Myocyte (in vitro differentiated cells): ENCODE data around the gene ANKRD13B. TPM values are rescaled to one million over a fixed set of nuclear protein-coding genes. Genes with fewer than 3 reads are reported as not detected.

Source experiments
- DNase-seq: peaks from one replicate; pipeline ENCODE4 v3.0.0-alpha.2; 2012; ENCODE audit warnings: low read depth
- total RNA-seq: library from RNA; depleted of rRNA; stranded (reverse); fragments of >200 nt; gene quantifications from 2 replicates; pipeline ENCODE4 v1.2.3, GENCODE V29; 2014

ANKRD13B gene
- total RNA-seq, 1 donor from 2014 or later: 41.2 TPM

DNA sequence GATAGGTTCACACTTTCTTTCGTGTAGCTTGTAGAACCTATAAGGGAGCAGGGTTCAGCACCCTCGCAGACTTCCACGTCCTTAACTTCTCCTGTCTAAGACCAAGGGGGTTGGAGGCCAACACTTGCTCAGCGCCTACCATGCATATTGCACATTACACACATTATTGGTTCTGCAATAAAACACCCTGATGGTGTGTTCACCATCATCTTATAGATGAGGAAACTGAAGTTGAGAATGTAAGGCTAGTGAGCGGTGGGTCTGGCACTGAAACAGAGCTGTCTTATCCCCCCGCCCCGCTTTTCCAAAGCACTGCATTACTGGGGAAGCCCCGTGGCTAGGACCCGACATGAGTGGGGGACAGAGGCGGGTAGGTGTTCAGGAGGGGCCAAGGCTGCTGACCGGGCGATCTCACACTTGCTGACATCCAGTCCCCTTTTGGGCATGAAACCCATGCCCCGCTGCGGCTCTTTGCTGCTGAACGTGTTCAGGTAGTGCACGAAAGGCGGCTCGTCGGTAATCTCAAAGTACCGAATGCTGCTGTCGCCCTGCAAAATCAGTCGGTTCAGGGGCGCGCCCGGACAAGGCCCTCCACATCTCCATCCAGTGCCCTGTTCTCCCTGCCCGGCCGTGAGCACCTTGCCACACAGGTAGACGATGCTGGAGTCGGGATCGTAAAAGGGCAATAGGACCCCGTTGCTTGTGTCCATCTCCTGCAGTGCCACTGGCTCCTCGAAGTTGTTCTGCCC is 23.5 kb downstream of the ANKRD13B start:
- no peak for DNase-seq

DNA sequence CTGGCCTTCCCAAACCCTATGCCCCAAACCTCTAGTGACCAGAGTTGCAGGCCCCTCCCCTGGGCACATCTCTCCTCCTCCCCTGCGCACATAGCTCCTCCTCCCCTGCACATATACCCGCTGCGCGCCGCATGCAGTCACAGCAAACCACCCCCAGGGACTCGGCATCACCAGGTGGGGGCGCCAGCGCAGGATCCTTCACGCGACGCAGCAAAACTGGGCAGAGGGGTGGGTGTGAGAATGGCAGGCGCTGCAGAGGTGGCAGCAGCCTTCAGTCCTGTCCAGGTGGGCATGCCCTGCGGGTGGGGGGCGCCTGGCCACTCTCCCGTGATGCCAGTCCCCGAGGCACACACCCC is 24.2 kb downstream of the ANKRD13B start:
- DNase-seq: no peak

DNA sequence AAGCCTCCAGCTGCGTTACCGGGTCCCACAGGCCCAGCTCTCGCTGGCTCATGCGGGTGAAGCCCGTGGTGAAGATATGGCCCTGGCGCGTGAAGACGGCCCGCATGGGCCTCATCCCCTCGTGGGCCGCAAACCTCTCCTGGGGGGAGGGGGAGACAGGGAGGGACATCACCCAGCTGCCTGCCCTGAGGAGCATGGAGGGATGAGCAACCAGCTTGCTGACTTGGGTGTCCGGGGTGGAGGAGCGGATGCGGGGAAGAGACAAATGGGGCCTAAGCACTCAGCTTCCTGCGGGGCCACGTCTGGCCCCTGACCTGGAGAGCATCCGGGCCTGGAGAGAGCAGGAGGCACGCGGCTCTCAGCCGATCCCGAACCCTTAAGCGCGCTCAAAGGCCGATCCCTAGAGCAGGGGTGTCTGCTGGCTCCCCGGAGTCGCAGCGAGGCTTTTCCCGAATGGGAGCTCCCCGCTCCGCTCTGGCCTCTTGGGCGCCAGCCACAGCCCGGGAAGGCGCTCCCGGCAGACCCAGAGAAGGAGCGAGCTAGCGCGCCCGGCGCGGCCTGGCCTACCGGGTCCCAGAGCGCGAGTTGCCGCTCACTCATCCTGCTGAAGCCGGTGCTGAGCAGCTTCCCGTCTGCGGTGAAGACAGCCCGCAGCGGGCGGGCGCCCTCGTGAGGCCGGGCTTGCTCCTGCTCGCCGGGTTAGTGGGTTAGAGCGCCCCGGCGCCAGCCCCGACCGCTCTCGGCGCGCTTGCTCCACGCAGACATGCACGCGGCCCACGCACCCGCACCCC is 24.7 kb downstream of the ANKRD13B start:
- DNase-seq: no peak

DNA sequence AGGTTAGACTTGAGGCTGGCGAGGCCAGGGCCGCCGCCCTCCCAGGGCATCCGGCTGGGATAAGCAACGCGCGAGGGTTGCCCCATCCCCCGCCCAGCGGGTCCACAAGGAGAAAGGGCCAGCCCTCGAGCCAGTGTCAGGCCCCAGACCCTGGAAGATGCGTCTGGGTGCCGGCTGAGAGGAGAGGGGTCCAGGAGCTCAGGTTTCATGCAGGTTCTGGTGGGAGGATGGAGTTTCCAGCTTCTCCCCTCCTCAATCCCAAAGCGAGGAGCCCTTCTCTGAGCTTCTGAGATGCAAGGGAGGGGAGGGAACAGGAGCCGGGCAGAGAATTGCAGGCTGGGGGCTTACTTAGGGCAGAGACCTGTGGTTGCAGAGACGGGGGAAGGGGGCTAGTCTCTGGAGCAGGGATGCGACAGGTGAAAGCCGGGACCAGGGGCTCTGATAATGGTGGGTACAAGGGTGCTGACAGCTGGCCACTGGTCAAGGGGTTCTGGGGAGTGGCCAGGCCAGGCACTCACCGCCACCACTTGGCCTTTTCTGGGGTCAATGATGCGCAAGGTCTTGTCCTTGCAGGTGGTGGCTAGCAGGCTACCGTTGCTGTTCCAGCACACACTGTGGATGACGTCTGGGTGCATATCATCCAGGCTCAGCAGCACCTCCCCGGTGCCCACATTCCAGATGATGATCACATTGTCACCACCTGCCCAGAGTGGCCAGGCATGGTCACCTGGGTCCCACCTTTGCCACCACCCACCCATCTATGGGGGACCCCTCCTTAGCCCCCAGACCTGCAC is 25.5 kb downstream of the ANKRD13B start:
- DNase-seq: no peak

DNA sequence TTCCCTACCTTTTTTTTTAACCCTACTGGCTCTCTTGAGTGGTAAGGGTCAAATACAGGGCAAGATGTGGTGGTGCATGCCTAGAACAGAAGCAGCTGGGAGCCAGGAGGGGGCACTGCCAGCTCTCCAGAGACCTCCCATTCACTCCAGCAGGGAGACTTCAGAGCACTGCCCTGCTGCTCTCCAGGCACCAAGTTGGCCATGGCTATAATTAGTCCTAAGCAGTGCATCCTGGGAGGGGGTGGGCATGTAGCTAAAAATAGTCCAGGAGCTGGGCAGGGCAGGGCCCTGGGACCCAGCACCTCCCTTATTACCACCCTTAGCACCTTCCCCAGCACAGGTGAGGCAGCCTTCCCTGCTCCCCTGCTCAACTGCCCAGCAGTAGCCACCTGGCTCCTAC is 26.3 kb downstream of the ANKRD13B start:
- peak; percentile 93 for DNase-seq

DNA sequence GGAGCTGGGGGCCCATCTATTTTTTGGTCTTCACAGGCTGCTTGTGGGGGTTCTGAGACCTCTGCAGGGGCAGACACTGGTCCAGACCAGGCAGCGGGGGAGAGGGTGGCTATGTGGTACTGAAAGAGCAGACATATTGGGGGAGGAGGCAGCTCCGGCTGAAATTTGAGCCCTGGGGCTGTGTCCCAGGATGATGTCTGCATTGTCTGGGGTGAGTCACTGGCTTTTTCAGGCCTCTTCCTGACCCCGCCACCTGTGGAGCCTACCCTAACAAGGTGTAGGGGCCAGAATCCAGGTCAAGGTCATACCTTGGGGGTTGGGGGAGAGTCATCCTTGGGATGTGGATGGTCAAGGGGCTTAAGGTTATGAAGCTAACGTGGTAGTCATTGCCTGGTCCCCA is 27.3 kb downstream of the ANKRD13B start:
- DNase-seq: peak; percentile 78

DNA sequence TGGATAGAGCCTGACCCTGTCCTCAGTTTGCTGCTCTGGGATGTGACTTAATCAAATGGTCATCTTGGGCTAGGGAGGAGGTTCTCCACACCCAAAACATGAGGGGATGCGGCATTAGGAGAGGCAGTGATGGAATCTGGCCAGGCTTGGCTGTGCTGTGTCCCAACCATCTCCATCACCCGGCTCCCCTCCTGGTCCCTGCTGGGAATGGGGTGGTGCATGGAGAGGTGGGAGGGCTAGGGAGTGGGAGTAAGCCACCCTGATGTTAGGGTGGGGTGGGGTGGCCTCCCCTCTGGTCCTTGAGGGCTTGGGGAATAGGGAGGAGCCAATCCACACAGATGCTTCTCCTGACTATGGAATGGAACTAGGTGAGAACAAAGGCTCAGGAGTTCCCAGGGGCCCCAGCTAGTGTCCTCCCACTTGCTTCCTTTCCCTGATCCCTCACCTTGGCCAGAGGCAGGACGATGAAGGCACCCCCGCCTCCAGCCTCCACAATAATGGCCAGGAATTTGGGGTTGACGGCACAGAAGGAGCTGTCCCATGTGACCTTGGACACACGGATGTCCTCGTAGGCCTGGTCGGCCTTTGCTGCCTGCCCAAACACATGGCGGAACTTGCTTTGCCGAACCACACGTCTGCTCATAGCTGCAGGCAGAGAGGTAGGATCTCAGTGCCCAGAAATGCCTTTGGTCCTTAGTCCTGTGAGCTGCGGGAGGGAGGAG is 28.0 kb downstream of the ANKRD13B start:
- no peak for DNase-seq

DNA sequence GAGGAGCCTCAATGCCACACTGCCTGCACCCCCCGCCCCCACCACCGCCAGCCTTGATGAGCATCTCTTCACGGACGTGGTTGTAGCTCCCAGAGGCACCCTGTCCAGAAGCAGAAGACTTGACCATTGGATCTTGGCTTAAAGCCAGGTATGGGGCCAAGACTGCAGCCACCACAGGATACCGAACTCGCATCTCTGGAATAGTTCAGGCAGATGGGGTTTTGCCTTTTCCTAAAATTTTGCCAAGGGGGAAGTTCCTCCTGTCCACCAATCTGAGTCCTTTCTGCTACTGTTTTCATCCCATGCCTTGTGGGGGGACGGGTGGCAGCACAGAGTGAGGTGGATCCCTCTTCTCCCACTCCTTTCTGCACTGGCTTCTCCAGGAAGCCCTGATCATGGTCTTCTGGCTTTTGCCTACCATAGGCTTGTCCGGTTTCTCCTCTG is 28.8 kb downstream of the ANKRD13B start:
- peak; percentile 89 for DNase-seq

DNA sequence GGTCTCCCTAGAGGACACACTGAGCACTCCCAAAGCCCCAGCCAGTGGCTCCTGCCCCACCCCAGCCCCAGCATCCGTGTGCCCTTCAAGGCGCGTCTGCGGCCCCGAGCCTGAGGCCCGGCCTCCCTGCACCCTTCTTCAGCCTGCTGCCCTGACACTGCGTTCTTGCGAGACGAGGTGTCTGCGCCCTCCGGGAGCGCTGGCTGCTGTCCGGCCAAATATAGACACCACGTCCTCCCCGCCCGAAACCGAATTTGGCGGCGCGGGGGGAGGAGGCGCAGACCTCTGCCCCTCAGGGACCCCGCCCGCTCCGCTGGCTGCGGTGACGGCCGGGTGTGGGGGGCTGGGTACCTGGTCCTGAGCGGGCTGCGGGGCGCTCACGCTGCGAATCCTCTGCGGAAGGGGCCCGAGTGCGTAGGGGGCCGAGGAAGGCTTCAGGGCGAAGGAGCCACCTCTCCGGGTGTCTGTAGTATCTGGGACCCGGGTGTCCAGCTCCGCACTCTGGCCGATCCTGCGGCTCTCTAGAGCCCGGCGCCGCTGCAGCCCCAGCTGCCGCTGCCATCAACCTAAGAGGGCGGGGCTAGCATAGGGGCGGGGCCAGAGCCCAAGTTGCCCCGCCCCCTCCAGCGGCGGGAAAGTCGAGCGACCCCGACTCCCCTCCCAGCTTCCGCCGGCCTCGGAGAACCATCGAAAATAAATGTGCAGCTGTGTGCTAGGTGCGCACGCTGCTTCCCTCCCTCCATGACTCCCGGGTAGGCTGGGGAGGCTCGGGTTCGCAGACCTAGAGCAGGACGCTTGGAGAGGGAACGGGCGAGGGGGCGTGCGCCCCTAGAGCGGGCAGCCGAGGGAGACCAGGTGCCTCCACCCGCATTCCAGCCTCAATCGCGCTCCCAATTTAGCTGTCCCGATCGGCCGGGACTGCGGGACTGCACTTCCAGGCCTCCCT is 29.7 kb downstream of the ANKRD13B start, which contains the start of gene CORO6:
Gene CORO6, minus strand, starts transcription at position 576 of the 946 bp plus-strand sequence. CDS start 1,491 bp downstream, outside the sequence.
- DNase-seq: peak; percentile 87

DNA sequence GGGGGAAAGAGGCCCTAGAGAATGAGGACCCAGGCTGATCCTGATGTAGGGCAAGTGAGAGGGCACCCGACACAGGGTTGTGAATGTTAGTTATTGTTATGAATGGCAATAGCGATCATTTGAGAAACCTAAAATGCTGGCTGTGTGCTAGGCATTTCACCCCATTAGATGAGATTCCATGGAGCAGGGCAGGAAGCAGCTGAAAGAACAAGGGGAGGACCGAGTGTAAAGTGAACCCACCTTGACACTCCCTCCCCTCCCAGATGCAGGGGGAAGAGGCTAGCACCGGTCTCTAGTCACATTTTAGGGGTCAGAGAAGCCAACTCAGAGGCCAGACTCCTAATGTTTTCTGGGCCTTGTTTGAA is 30.3 kb downstream of the ANKRD13B start:
- DNase-seq: no peak

DNA sequence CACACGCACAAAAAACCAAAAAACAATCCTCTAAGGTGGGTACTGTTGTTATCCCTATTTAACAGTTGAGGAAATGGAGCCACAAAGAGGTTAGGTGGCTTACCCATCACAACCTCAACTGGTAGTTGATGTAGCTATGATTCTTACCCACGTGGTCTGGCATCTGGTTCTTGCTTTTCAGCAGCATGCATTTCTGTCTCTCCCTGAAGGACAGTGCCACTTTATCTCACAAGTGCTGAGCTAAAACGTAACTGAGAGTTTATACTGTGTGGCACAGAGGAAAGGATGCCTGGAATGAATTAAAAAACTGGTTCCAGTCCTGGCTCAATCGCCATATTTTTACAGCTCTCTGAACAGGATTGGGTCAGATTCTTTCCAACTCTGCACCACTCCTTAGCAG is 31.7 kb downstream of the ANKRD13B start:
- no peak for DNase-seq

DNA sequence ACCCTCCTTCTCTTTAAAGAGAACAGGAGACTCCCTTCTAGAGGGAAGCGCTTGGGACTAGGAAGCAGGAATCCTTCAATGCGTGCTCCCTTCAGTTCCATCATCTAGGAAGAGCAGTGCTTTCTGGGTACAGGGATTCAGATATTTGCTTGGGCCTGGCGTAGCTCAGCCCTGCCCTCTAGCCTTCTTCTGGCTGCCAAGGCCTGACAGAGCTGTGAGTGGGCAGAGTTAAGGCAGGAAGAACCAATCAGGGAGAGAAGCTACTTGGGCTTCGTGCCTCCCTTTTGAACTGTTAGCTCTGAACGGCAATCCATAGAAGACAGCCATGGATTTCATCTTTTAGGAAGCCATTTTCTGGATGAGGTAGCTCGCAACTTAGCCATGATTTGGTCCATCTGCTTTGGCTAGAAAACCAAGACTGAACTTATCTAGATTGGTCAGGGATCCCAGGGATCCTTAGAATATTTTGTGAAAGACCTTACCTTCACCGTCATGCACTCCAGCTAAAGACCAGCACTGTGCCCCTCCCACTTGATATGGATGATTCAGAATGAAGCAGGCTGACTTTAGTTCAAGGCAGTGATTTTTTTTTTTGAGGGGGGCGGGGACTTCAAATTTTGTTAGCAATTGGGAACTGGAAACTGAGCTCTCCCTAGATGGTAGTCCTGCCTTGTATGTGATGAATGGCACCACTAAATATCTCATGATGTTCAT is 32.3 kb downstream of the ANKRD13B start:
- DNase-seq: peak; percentile 47

DNA sequence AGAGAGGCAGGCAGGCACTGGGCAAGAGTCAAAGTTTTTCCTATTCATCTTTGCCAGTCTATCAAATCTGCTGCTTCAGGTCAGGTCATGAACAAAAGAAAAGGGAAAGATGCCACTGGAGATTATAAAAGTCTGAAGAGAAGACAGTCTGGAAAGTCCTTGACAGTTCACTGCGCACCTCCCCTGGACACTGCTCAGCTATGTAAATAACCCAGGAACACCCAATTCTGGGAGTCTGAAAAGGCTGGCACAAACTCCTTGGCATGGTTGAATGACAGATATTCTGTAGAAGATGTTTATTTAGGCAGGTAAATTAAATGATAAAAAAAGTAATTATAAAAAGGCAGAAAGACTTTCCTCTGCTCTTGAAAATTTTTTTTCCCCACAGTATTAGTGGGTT is 35.0 kb downstream of the ANKRD13B start:
- DNase-seq: no peak

DNA sequence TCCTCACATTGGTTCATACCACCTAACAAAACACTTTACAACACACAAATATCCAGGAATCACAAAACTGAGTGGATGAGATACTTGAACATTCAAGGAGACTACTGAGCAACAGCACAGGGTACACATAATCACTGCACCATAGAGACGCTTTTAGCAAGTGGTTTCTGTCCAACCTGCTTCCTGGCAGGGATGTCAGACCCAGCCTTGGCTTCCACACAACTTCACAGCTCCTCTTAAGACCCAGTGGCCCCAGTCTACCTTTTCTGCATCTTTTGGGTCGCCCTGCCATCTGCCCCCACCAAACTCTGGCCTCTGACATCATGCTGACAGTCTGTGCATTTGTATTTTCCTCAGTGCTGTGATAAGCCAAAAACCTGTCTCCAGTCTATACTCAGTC is 35.7 kb downstream of the ANKRD13B start:
- DNase-seq: no peak

DNA sequence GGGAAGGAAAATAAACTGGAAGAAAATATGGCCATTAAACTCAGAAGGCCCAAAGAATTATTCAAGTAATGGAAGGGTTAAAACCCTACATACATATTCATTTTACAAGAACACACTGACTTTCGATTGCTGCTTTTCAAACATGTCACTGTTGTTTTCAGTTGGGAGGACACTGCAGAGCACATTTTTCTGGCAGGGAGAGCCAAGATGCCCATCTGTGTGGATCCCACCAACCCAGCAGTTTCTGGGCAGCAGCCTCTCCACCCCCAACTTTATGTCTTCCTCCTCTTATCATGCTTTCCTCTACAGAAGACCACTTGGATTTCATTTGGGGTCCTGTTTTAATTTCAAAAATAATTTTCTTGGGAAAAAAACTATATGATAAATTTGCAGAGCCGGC is 36.9 kb downstream of the ANKRD13B start:
- DNase-seq: no peak

DNA sequence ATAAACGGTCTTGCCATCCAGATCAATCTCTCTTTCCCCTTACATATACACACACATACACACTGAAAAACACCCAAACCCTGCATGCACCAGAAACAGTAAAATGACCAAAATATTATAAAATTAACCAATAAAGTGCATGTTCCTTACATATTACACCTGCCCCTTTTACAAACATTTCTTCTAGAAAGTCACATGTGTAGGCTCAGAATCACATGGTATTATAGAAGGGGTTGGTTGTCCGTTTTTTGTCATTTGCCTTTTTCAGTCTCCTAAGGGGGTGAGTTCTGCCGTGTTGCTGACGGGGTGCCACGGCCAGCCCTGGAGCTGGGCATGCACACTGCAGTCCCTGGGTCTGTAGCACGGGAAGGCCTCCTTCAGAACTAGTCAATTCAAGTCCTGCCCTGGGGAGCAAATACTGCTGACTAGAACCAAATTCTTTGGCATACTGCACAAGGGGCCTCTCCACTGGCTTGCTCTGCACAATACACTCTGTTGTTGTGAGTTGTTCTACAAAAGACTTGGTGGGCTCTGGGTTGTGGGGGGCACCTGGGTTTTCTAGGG is 37.8 kb downstream of the ANKRD13B start:
- no peak for DNase-seq

DNA sequence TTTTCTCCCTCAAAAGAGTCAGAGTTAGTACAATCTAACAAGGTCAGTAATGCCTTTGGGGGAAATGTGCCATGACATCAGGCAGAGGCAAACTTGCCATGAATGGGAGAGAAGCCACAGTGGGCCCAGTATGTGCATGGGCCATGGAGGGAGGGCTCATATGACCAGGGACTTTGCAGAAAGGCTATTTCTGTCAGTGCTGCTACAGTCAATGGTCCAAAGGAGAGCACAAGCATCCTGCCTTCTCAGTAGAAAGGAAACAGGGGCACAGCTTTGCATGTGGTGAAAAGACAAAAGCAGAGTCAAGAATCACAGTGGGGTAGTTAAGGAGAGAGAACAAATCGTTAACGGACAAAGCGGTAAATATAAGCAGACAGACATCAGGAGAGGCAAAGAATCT is 41.0 kb downstream of the ANKRD13B start:
- no peak for DNase-seq

DNA sequence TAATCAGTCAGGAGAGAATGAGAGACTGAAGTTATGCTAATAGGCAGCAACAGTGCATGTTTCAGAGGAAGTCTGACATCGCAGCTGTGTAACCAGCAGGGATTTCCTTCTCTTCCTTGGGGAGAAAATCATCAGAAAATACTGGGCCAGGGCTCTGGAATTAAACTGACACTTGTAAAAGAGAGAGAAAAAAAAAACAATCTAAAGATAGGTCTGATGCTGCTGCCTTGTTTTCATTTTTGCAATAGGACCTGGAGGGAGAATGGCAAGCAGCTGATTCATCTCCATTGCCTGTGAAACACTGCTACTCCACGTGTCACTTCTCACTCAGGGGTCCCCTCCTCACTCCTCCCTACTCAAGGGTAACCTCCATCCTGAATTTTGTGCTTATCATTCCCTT is 47.5 kb downstream of the ANKRD13B start:
- peak; percentile 81 for DNase-seq
